Adrenal gland (tissue), 12 donors: Measurements from ENCODE around the gene DCC. TPM values are rescaled to one million over a fixed set of nuclear protein-coding genes. Genes with fewer than 3 reads are reported as not detected.

ENCODE experiments used
- DNase-seq, 7 donors: peaks; one replicate each; pipeline ENCODE4 v3.0.0-alpha.2; 2019 to 2020
- H3K27ac ChIP-seq, 5 donors: fragments of 200-600 bp; sonication (generic) in 4 of 5; 1 replicate in 3 of 5; 2 replicates in 2 of 5; pipeline versions ENCODE4 v1.5.1 to v1.8.0; 2016 to 2020; ENCODE audit warnings: mild to moderate bottlenecking in 1 of 5
- H3K27me3 ChIP-seq: fragments of 200-600 bp; 2 replicates; pipeline ENCODE4 v1.8.0; 2021
- H3K36me3 ChIP-seq, 2 donors: fragments of 200-600 bp; replicated peaks in 1 of 2; 1 replicate in 1 of 2; 2 replicates in 1 of 2; pipeline versions ENCODE4 v1.5.1 to v1.8.0; 2018 to 2022
- H3K4me1 ChIP-seq, 2 donors: fragments of 200-600 bp; replicated peaks in 1 of 2; 1 replicate in 1 of 2; 2 replicates in 1 of 2; pipeline versions ENCODE4 v1.5.1 to v1.8.0; 2018 to 2021
- H3K4me3 ChIP-seq, 4 donors: fragments of 200-600 bp; sonication (generic) in 3 of 4; one replicate each; pipeline ENCODE4 v1.5.1; 2016 to 2018
- H3K9me3 ChIP-seq, 3 donors: fragments of 200-600 bp; sonication (generic) in 1 of 3; replicated peaks in 1 of 3; 1 replicate in 2 of 3; 2 replicates in 1 of 3; pipeline versions ENCODE4 v1.5.1 to v1.8.0; 2016 to 2021
- CTCF ChIP-seq, 6 experiments: fragments of 450-650 bp in 4 of 6; fragments of 200-600 bp in 2 of 6; sonication (generic) in 1 of 6; IDR thresholded peaks; 1 replicate in 5 of 6; 2 replicates in 1 of 6; pipeline versions ENCODE4 v1.5.1 to v1.8.0; 2016 to 2021; ENCODE audit warnings: antibody characterized with exemption in 6 of 6, mild to moderate bottlenecking in 2 of 6, moderate library complexity in 1 of 6
- POLR2A ChIP-seq, 2 donors: fragments of 450-650 bp; IDR thresholded peaks; one replicate each; pipeline ENCODE4 v1.6.1; 2017; ENCODE audit warnings: antibody characterized with exemption in 2 of 2, mild to moderate bottlenecking in 2 of 2, moderate library complexity in 1 of 2
- WGBS, 4 donors: extraction: QIAGEN DNeasy Blood & Tissue Kit in 2 of 4; methylation state at CpG; one replicate each; pipeline versions ENCODE4 v1.1.5 to v1.1.7; 2013 to 2017; 5-methylcytosine and 5-hydroxymethylcytosine counted together
- intact Hi-C, 2 donors: fragments of 100-400 bp; cut with DNase I; formaldehyde crosslinking; loops; one replicate each; pipeline versions ENCODE4 v1.14.1 to v1.15.0; 2022 to 2023
- polyA plus RNA-seq, 3 donors: library from polyadenylated mRNA; stranded (reverse); fragments of 200-250 nt in 2 of 3; fragments of 350-450 nt in 1 of 3; fragmentation: Illumina TruSeq in 1 of 3; extraction: RNeasy Lipid Tissue Mini Kit (QIAGEN cat#74804) in 1 of 3; gene quantifications; one replicate each; pipeline ENCODE4 v1.2.3, GENCODE V29; 2013 to 2014
- total RNA-seq, 9 donors: library from RNA; depleted of rRNA in 4 of 9; stranded (reverse); fragments of >200 nt in 4 of 9; fragments of 120-200 nt in 1 of 9; fragmentation: NEBNext Ultra II Directional in 1 of 9; extraction: Animal tissue kit (Norgen Biotek cat#: 25700) in 1 of 9; gene quantifications; one replicate each; pipeline versions ENCODE4 v1.1.0 to v1.2.4, GENCODE V29; 2013 to 2023
- donor health status: healthy with polysubstance abuse.
- donor health status: Bipolar disorder and iron deficiency.
- donor health status: DM: yes; HTN: yes; CAD: no.
- donor health status: DM: no; HTN: no; CAD: no.
- donor health status: DM: no; HTN: no; CAD: no.
- donor health status: DM: yes; HTN: yes; CAD: no.

DCC gene
- total and polyA plus RNA-seq, 12 donors: 0.33 to 3.5 (median 1.1) TPM; not detected in 1

- Histone ChIP-seq H3K9me3 (no peaks in the 10 kb centered on the region), H3K27me3 (no peaks in the 10 kb centered on the region), H3K4me3 (no peak overlapping the region), H3K27ac (no peak overlapping the region), H3K36me3 (no peaks in the 10 kb centered on the region), H3K4me1 (no peaks in the 10 kb centered on the region)
- 64 to 78% (median 70%) methylated on average over 5 of the region's 5 CpGs for WGBS, 4 donors
- intact Hi-C loops: no loop called here
- DNase-seq: no peak
- TF ChIP-seq POLR2A (IDR thresholded peaks at IDR 0.05) (no peak), CTCF (IDR thresholded peaks at IDR 0.05) (no peak)
Observed at GRCh38 chr18:52504589-52504988, 164.6 kb downstream of the DCC start.

- H3K36me3 ChIP-seq: no peaks in the 10 kb centered on the region
- no peaks in the 10 kb centered on the region for H3K9me3 ChIP-seq
- no peak for DNase-seq
- TF ChIP-seq POLR2A (IDR thresholded peaks at IDR 0.05): no peak
- TF ChIP-seq CTCF (IDR thresholded peaks at IDR 0.05): no peak
- WGBS, 4 donors: 50 to 68% (median 52%) methylated on average over 3 of the region's 3 CpGs
- H3K27me3 ChIP-seq: no peaks in the 10 kb centered on the region
- no peaks in the 10 kb centered on the region for H3K4me1 ChIP-seq
- no peak overlapping the region for H3K27ac ChIP-seq
- no peak overlapping the region for H3K4me3 ChIP-seq
- intact Hi-C loops: no loop called here
Observed at GRCh38 chr18:52510139-52510538, 170.1 kb downstream of the DCC start.

- no peak for DNase-seq
- Histone ChIP-seq H3K36me3 (no peaks in the 10 kb centered on the region), H3K9me3 (no peaks in the 10 kb centered on the region), H3K27ac (no peak overlapping the region), H3K4me1 (no peaks in the 10 kb centered on the region), H3K4me3 (no peak overlapping the region), H3K27me3 (no peaks in the 10 kb centered on the region)
- no peak for TF ChIP-seq POLR2A (IDR thresholded peaks at IDR 0.05)
- TF ChIP-seq CTCF (IDR thresholded peaks at IDR 0.05): no peak
- 63 to 76% (median 69%) methylated on average over 2 of the region's 2 CpGs for WGBS, 4 donors
- intact Hi-C loops: no loop called here
Observed at GRCh38 chr18:52518086-52518485, 178.1 kb downstream of the DCC start.

- no peak for DNase-seq
- TF ChIP-seq POLR2A (IDR thresholded peaks at IDR 0.05) (no peak), CTCF (IDR thresholded peaks at IDR 0.05) (no peak)
- Histone ChIP-seq H3K4me1 (no peaks in the 10 kb centered on the region), H3K27me3 (no peaks in the 10 kb centered on the region), H3K36me3 (no peaks in the 10 kb centered on the region), H3K4me3 (no peak overlapping the region), H3K9me3 (no peaks in the 10 kb centered on the region), H3K27ac (no peak overlapping the region)
- 9 to 32% (median 14%) methylated on average over 1 of the region's 1 CpG for WGBS, 4 donors
- intact Hi-C loops: no loop called here
Observed at GRCh38 chr18:52519021-52519420, 179.0 kb downstream of the DCC start.
